Fibroblast of skin of left biceps (primary cell): Measurements from ENCODE around the gene MID2.
"Not testable (repeated sequence)": the region's sequence is repeated elsewhere in the genome, so short reads cannot be mapped to it uniquely, and the experiment has no call there.

Experiments
- DNase-seq, 2 experiments: peaks; one replicate each; pipeline ENCODE4 v3.0.0-alpha.2; 2013; ENCODE audit warnings: low read depth in 2 of 2

The MID2 gene, protein sequence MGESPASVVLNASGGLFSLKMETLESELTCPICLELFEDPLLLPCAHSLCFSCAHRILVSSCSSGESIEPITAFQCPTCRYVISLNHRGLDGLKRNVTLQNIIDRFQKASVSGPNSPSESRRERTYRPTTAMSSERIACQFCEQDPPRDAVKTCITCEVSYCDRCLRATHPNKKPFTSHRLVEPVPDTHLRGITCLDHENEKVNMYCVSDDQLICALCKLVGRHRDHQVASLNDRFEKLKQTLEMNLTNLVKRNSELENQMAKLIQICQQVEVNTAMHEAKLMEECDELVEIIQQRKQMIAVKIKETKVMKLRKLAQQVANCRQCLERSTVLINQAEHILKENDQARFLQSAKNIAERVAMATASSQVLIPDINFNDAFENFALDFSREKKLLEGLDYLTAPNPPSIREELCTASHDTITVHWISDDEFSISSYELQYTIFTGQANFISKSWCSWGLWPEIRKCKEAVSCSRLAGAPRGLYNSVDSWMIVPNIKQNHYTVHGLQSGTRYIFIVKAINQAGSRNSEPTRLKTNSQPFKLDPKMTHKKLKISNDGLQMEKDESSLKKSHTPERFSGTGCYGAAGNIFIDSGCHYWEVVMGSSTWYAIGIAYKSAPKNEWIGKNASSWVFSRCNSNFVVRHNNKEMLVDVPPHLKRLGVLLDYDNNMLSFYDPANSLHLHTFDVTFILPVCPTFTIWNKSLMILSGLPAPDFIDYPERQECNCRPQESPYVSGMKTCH

DNA sequence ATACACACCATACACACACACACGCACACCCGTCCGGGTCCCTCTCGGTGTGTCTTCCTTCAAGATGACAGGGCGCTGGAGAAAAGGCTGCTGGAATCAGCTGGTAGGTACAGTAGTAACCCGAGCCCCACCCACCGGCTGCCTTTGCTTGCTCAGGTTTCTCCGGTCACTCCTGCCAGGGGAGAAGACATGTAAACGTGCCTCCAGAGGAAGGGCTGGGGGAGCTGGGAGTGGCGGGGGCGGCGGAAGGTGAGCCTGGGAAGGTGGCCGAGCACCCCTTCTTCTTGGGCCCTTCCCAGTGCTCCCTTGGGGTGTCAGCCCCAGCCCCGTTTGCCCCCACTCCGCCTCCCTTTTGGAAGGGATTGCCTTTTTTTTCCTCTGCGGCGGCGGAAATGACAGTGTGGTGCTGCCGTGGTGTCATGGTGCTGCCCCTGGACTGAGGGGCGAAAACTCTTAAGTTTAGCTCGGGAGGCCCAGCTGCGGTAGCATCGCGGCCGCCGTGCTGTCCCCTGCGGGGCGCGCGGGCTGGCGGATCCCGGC, at the start of gene MID2:
TSS of gene MID2 (plus strand) at position 169 of the 540 bp plus-strand sequence. CDS start 561 bp downstream, outside the sequence.
- DNase-seq: no peak

DNA sequence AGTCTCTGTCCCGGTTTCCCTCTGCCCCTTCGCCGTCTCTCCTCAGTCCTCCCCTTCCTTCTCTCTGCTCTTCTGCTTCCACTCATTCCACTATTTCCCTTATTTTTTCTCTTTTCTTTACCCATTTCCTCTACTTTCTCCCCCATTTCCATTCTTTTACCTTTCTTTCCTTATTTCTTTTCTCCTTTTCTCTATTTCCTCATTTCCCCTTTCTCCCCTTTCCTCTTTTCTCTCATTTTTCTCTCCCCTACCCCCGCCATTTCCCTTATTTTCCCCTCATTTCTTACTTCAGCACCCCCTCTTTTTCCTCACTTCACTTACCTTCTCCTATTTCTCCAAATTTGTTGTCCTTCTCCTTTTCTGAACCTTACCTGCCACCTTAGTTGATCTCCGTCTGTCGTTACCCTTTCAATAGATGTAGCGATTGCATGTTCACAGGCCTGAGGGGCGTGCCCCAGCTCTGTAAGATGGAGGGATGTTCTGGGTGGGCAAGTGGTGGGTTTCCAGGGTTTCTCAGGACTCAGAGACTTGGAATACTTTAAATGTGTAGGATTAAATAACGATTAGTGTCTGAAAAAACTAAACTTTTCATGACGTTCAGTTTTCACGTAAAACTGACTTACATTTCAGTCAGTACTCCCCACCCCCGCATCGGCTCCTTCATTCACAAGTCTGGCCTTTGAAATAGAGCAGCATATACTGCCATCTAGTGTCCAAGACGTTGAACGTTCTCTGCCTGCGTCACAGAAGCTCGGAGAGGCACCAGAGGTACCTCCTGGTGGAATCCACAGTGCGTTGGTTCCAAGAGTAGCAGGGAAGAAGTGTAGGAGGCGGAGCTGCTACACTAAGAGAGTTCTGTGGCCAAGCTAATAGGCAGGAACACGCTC, 48.8 kb upstream of the MID2 start:
- peak; percentile 48 to 50 for DNase-seq

DNA sequence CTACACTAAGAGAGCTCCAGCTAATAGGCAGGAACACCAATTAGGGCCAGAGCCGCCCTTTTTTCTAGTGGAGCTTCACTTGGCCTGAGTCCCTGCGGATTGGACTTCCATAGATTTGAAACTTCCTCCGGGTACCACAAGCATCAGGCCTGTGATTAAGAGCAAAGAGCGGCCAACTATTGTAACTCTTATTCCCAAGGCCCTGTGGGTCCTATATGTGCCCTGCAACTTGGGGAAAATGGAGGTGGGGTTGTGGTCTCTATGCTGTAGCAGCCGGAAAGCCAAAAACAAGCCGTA, 48.2 kb upstream of the MID2 start, which contains the start of gene NCBP2L:
TSS of gene NCBP2L (plus strand) at position 198 of the 297 bp plus-strand sequence. CDS start 16,488 bp downstream, outside the sequence.
- no peak for DNase-seq

DNA sequence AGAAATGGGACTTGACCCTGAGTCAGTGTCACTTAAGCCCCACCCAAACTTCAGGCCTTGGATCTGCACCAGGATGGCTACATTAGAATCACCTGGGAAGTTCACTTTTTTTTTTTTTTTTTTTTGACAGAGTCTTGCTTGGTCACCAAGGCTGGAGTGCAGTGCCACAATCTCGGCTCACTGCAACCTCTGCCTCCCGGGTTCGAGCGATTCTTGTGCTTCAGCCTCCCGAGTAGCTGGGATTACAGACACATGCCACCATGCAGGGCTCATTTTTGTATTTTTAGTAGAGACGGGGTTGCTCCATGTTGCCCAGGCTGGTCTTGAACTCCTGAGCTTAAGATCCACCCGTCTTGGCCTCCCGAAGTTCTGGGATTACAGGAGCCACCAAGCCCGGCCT, 45.1 kb upstream of the MID2 start:
- no peak for DNase-seq

DNA sequence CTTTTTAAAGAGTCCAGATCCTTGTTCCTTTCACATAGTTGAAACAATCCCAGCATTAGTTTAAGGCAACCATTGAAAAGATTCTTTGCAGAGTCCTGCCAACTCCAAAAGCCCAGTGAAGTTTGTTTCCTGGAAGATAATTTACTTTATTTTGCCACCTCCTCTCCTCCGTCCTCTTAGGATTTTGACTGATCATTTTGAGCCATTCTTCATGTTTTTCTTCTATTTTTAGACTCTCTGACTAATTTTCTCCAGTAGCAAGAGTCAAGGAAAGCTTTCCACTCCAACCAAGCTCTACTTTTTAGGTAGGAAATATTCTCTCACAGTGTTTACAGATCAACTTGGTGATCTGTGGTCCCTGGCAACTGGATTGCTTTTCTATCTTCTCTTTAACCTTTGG, 37.8 kb upstream of the MID2 start:
- no peak for DNase-seq

DNA sequence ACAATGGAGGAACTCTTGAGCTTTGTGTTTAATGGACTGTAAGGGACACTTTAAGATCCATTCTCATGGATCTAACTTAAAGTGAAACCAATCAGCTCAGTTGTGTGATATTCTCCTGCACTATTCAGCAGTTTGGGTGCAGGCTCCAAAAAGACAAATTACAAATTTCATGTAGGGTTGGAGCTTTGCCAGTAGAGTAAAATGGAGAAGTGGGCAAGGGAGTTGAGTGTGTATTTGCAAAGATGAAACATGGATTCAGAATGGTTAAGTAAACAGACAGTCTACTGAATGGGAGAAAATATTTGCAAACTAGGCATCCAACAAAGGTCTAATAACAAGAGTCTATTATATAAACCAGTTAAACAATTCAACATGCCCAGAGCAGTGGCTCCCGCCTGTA, 21.2 kb upstream of the MID2 start:
- DNase-seq: no peak

DNA sequence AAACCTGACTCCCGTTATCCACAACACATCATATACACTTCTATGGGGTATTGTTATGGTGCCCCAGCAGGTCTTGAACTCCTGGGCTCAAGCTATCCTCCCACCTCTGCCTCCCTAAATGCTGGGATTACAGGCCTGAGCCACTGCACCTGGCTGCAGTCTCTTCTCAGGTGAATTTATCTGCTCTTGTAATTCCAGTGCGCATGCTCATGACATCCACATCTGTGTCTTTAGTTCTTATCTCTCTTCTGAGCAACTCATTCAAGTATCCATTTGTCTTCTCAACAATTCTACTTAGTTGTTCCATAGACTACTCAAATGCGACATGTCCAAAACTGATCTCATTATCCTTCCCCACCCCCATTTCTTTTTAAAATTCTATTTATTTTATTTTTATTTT, 20.5 kb upstream of the MID2 start:
- no peak for DNase-seq

DNA sequence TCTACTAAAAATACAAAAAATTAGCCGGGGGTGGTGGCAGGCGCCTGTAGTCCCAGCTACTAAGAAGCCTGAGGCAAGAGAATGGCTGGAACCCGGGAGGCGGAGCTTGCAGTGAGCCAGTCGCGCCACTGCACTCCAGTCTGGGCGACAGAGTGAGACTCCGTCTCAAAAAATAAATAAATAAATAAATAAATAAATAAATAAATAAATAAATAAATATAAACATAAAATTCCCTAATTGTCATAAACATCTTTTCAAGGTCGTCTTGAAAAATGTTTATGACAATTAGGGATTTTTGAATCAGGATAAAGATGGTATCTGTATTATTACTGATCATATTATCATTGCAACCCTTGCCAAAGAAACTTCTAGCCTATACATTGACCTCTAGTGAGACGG, 15.6 kb upstream of the MID2 start:
- DNase-seq: not testable (repeated sequence)

DNA sequence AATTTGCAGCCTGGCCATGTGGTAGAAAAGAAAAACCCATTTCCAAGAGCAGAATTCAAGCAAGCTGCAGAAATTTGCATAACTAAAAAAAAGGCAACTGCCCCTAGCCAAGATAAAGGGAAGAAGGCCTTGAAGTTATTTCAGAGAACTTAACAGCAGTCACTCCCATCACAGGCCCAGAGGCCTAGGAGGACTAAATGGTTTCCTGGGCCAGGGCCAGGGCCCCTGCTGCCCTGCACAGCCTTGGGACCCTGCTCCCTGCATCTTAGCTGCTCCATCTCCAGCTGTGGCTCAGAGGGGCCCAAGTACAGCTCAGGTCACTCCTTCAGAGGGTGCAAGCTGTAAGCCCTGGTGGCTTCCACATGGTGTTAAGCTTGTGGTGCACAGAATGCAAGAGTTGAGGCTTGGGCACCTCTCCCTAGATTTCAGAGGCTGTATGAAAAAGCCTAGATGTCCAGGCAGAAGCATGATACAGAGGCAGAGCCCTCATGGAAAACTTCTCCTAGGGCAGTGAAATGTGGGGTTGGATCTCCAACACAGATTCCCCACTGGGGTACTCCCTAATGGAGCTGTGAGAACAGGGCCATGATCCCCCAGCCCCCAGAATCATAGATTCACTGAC, 6.7 kb upstream of the MID2 start:
- no peak for DNase-seq

DNA sequence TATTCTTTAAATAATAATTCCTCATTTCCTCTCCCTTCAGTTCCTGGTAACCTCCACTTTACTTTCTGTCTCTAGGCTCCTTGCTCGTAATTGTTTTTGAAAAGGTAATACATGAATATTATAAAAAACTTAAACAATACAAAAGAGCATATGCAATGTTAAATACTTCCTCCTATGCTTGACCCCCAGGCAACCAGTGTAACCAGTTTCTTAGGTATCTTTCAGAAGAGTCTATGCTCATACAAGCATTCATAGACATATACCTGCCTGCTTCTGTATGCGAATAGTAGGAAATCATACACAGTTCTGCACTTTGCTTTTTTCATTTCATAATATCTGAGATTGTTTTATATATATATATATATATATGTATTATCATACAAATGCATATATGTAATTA, 2.6 kb upstream of the MID2 start:
- no peak for DNase-seq

DNA sequence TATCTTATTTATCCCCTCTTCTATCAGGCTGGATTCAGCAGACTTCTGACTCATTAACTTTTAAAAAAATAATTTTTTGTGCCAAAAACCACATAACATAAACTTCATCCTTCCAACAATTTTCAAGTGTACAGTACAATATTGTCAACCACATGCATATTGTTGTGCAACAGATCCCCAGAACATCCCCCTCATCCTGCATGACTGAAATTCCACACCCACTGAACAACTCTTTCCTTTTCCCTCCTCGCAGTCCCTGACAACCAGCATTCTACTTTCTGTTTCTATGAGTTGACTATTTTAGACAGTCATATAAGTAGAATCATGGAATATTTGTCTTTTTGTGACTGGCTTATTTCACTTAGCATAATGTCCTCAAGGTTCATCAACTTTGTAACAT, 2.2 kb upstream of the MID2 start:
- peak; percentile 34 to 41 for DNase-seq

DNA sequence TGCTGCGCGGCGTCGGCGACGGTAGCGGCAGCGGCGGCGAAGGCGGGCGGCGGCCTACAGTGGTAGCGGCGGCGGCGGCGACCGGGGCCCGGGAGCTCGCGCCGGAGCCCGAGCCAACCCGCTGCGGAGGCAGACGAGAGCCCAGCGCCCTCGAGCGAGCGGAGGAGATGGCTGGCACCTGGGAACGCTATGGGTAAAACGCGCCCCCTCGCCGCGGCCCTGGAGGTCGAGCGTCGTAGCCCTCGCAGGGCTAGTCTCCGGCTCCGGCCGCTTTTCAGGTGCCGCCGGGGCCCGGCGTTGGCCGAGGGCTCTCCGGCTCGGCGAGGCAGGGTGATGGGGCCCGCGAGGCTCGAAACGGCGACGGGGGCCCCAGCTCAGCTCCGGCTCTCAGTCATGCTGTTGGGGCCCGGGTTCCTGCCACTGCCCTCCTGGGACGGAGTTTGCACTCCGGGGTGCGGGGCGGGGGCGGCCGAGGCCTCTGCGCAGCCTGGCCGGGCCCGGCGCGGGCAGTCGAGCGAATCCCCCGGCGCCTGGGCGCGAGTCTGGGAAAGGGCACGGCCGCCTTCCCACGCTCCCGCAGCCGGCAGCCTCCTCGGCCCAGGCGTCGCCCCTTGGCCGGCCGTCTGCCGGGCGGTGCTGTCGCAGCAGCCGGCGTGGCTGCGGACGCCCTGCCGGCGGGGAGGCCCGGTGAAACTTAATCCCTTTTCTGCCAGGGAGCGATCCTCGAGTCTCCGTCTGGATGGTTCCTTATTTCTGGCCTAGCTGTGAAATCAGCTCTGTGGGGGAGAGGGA, 768 bp downstream of the MID2 start:
- no peak for DNase-seq

DNA sequence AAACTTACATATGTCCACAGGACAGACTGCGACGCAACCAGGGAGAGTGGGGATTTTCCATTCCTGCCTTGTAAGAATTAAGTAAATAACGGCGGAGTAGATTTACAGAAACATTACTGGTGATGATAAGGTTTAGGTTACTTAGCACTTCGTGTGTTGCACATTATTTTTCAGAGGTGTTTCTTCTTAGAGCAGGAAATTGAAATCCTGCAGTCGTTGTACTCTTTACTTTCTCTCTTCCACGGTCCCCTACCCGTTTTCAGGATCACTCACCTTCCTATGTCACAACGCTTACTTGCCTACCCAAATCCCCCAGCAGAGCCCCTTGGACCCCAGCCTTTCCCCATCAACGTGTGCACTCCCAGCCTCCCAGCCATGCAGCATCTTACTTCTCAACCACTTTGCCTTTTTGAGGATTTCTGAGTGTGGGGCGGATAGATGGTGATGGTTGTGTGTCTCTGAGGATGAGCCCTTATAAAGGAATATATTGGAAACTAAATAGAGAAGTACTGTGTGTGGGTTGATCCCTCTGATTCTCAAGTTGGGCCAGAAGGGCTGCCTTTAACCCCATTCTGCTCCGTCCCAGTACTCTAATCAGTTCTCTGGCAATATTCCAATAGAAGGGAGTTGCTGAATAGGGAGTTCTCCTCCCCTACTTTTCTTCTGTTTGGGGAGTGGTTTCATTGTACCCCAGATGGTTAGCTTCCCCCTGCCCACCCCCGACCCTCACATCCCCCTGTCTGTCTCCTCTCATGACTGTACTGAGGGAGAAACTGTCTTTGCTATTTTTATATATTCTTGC, 1.6 kb downstream of the MID2 start:
- no peak for DNase-seq

DNA sequence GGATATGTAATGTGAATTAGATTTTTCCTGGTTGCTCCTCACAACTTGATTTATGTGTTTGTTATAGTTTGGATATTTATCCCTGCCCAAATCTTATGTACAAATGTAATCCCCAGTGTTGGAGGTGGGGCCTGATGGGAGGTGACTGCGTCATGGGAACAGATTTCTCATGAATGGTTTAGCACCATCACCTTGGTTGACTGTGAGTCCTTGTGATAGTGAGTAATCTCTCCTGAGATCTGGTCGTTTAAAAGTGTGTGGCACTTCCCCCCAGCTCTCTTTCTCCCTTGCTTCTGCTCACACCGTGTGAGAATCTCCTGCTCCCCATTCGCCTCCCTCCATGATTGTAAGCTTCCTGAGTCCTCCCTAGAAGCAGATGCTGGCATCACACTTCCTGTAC, 2.2 kb downstream of the MID2 start:
- DNase-seq: no peak

DNA sequence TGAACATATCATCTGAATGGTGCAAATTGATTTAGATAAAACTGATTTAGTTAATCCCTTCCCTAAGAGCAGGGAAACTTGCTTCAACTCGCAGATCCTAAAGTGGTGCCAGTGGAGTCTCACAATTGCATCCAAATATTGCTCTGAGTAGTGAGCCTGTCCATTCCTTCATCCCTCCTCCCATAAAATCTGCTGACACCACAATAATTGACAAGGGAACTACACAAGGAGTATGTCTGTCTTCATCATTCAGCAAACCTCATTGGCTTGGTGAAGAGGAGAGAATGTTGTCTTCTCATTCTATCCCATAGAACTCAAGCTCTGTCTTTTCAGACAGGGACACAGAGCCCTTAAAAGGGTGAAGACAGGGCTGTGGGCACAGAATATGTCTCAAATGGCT, 4.2 kb downstream of the MID2 start:
- DNase-seq: no peak

DNA sequence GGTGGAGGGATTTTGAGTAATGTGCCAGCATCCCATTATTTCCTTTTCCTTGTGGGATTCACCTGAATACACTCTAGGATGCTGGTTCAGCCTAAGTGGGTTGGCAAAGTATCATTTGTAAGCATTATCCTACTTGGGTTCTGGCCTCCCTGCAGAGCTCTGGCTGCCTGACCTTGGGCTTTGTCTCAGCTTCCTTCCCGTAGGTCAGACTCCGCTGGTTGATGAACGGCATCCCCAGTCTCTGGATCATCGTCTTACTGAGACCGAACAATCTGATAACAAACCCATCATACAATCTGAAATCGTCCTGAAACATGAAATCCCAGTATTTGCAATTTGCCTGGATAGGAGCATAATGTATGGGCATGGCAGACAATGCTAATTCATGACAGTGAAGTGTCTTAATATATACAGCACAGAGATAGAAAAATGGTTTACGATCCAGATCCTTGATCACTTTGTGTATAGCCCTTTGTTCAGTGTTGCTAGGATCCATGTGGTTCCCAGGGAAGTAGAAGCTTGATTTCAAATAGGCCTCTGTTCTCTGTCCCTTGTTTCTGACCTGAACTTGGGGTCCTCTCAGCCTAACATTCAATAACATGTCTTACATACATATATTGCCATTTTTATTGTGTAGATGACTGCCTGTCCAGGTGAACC, 5.5 kb downstream of the MID2 start:
- no peak for DNase-seq

DNA sequence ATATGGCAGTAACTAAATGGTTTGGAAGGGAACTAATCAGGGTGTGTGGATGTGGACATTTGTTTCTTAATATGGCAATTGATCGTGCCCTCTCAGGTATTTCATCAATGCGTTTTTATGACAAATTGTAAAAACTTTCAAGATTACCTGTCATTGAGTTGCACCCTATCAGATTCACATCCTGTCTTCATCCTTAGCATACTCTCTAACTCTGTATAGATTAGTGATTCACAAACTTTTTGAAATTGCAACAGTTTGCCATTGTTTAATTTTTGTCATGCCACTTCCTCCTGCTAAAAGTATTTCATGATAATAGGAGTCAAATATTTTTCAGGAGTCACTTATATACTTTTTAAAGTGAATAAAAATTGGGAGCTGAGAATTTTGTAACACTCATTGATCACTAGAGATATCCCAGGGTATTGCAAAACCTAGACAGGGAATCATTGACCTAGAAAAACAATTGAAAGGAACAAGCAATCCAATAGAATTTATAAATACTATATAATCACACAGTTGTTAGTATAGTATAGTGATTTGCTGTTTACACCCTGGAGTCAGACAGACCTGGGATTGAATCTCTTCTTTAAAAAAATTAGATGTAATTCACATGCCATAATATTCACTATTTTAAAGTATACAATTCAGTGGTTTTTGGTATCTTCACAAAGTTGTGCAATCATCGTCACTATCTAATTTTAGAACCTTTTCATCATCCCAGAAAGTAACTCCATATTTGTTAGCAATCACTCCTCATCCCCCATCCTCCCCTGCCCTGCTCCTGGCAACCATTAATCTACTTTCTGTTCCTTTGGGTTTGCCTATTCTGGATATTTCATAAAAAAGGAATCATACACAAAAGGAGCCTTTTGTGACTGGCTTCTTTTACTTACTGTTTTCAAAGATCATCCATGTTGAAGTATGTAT, 8.9 kb downstream of the MID2 start:
- DNase-seq: no peak

DNA sequence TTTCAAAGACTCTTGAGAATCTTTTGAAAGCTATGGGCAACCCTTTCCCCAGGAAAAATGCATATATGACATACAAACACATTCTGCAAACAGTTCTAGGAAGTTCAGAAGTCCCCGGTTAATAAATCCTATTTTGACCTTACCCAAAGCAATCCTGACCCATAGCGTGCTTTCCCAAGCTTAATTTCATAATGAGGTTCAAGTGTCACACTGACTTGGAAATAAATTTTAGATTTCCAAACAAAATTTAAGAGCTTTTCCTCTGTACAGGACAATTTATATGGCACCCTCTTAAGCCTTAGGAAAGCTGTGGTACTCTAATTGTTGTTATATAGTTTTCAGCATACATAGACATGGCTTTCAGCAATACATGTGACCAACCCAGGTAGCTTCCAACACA, 11.3 kb downstream of the MID2 start:
- no peak for DNase-seq
